ENCODE measurements around the gene ARIH2.

The ARIH2 gene

DNA sequence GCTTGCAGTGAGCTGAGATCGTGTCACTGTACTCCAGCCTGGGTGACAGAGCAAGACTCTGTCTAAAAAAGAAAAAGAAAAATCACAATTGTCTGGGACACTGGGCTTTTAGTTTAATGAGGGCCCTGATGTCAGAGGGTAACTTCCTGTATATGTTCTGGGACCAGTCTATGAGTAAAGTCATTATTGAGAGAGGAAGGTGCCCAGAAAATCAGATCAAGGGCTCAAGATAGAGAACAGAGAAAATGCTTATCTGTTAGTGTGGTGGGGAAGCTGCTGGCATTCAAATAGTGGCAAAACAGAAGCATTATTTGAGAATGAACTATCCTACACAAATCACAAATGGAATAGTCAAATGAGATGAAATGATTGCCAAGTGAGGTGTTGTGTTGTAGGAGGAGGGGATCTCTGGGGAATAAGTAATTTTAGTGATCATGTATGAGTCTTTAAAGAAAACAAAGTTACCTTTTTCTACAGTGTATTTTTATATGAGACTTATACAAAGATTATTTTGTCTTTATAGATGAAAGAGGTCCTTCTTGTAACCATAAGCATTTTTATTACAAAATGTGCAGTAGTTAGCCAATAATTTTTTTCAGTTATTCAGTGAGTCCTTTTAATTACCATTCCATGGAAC lies 13.4 kb downstream of the ARIH2 start:
- H3K9ac ChIP-seq (ENCODE audit: low read depth, low read length): no peak overlapping the region
- peaks cover 29% of the 10 kb centered on the region for H3K4me1 ChIP-seq (ENCODE audit: control insufficient read depth, insufficient read depth, low read length)
- H3K27me3 ChIP-seq (ENCODE audit: control insufficient read depth, insufficient read depth, low read length): no peaks in the 10 kb centered on the region
- H3K9me3 ChIP-seq (replicated peaks; ENCODE audit: low read length): no peaks in the 10 kb centered on the region
- H3K36me3 ChIP-seq (ENCODE audit: insufficient read depth, low read length): peaks cover 33% of the 10 kb centered on the region
- H3K4me3 ChIP-seq (ENCODE audit: low read length): no peak overlapping the region
- no peak overlapping the region for H3K4me2 ChIP-seq (ENCODE audit: low read length)

DNA sequence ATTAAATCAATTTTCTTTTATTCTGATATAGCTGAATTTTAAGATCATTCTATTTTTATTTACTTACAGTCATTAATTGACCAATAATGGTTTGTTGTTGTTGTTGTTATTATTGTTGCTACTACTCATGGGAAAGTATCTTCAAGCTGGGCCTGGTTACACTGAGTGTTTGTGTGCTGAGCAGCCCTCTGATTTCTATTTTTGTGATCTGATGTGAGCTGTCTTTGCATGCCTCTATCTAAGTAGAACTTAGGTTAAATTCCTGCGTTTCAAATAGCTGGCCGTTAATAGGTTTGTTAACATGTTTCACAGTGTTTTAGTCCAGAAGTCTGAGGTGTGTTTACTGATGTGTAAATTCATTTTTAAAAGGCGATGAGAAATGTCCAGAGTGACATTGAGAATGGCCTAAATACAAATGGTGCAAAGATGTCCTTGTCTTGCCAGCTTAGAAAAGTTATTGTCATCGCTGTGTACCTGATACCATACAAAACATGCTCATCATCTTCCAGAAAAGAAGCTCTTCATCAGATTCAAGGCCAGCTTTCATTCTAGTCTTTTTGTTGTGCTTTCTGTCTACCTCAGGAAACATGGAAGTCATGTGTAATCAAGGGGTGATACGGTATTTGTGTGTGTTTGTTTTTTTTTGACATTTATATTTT lies 15.8 kb downstream of the ARIH2 start:
- H3K4me3 ChIP-seq (ENCODE audit: low read length): no peak overlapping the region
- H3K27me3 ChIP-seq (ENCODE audit: control insufficient read depth, insufficient read depth, low read length): no peaks in the 10 kb centered on the region
- peaks cover 5% of the 10 kb centered on the region for H3K4me1 ChIP-seq (ENCODE audit: control insufficient read depth, insufficient read depth, low read length)
- no peak overlapping the region for H3K9ac ChIP-seq (ENCODE audit: low read depth, low read length)
- H3K36me3 ChIP-seq (ENCODE audit: insufficient read depth, low read length): peaks cover 18% of the 10 kb centered on the region
- H3K4me2 ChIP-seq (ENCODE audit: low read length): no peak overlapping the region
- no peaks in the 10 kb centered on the region for H3K9me3 ChIP-seq (replicated peaks; ENCODE audit: low read length)

DNA sequence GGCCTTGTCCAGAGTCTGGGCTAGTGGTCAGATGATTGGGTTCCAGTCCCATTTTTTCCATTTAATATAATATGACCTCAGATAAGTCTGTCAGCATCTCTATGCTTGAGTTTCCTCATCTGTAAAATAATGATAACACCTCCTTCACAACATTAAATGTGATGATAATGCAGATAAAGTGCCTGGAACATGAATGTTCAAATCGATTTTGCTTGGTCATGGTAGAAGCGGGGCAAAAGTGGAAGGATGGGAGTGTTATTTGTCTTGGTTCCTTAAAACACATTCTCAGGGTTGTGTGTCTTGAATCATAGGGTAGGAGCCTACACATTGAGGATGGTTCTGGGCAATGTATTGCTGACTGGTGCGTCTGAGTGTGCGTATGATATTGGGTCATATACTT lies 16.9 kb downstream of the ARIH2 start:
- H3K27me3 ChIP-seq (ENCODE audit: control insufficient read depth, insufficient read depth, low read length): no peaks in the 10 kb centered on the region
- no peak overlapping the region for H3K9ac ChIP-seq (ENCODE audit: low read depth, low read length)
- no peak overlapping the region for H3K4me2 ChIP-seq (ENCODE audit: low read length)
- no peak overlapping the region for H3K4me3 ChIP-seq (ENCODE audit: low read length)
- H3K4me1 ChIP-seq (ENCODE audit: control insufficient read depth, insufficient read depth, low read length): no peaks in the 10 kb centered on the region
- peaks cover 16% of the 10 kb centered on the region for H3K36me3 ChIP-seq (ENCODE audit: insufficient read depth, low read length)
- H3K9me3 ChIP-seq (replicated peaks; ENCODE audit: low read length): no peaks in the 10 kb centered on the region

GRCh38 chr3:48938156-48938555 lies 19.5 kb downstream of the ARIH2 start:
- Histone ChIP-seq H3K4me2 (ENCODE audit: low read length) (no peak overlapping the region), H3K9me3 (replicated peaks; ENCODE audit: low read length) (no peaks in the 10 kb centered on the region), H3K36me3 (ENCODE audit: insufficient read depth, low read length) (peaks cover 12% of the 10 kb centered on the region), H3K9ac (ENCODE audit: low read depth, low read length) (no peak overlapping the region), H3K27me3 (ENCODE audit: control insufficient read depth, insufficient read depth, low read length) (no peaks in the 10 kb centered on the region), H3K4me3 (ENCODE audit: low read length) (no peak overlapping the region), H3K4me1 (ENCODE audit: control insufficient read depth, insufficient read depth, low read length) (no peaks in the 10 kb centered on the region)

DNA sequence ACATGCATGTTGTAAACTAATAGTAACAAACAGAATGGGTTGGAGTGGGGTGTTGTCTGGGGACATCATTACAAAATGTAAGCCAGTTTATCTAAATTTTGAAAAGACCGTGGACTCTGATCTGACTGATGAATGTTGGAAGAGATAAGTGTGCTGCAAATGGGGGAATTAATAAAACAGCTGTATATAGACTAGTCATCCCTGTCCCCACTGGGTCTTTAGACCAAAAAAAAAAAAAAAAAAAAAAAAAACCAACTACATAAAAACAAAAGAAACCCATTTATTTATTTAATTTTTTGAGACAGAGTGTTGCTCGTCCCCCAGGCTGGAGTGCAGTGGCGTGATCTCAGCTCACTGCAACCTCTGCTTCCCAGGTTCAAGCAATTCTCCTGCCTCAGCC lies 20.0 kb downstream of the ARIH2 start:
- Histone ChIP-seq H3K9me3 (replicated peaks; ENCODE audit: low read length) (no peaks in the 10 kb centered on the region), H3K9ac (ENCODE audit: low read depth, low read length) (no peak overlapping the region), H3K36me3 (ENCODE audit: insufficient read depth, low read length) (peaks cover 12% of the 10 kb centered on the region), H3K4me2 (ENCODE audit: low read length) (no peak overlapping the region), H3K4me1 (ENCODE audit: control insufficient read depth, insufficient read depth, low read length) (no peaks in the 10 kb centered on the region), H3K4me3 (ENCODE audit: low read length) (no peak overlapping the region), H3K27me3 (ENCODE audit: control insufficient read depth, insufficient read depth, low read length) (no peaks in the 10 kb centered on the region)

- H3K4me2 ChIP-seq (ENCODE audit: low read length): no peak overlapping the region
- H3K4me3 ChIP-seq (ENCODE audit: low read length): no peak overlapping the region
- H3K4me1 ChIP-seq (ENCODE audit: control insufficient read depth, insufficient read depth, low read length): no peaks in the 10 kb centered on the region
- H3K9me3 ChIP-seq (replicated peaks; ENCODE audit: low read length): no peaks in the 10 kb centered on the region
- H3K36me3 ChIP-seq (ENCODE audit: insufficient read depth, low read length): peaks cover 9% of the 10 kb centered on the region
- H3K9ac ChIP-seq (ENCODE audit: low read depth, low read length): no peak overlapping the region
- H3K27me3 ChIP-seq (ENCODE audit: control insufficient read depth, insufficient read depth, low read length): no peaks in the 10 kb centered on the region
Observed at GRCh38 chr3:48945432-48945831, 26.8 kb downstream of the ARIH2 start.

- H3K36me3 ChIP-seq (ENCODE audit: insufficient read depth, low read length): peaks cover 9% of the 10 kb centered on the region
Observed at GRCh38 chr3:48945891-48946549, 27.4 kb downstream of the ARIH2 start.

GRCh38 chr3:48949376-48949717 lies 30.7 kb downstream of the ARIH2 start:
- Histone ChIP-seq H3K4me3 (ENCODE audit: low read length) (no peak overlapping the region), H3K36me3 (ENCODE audit: insufficient read depth, low read length) (peaks cover 9% of the 10 kb centered on the region), H3K4me2 (ENCODE audit: low read length) (no peak overlapping the region), H3K27me3 (ENCODE audit: control insufficient read depth, insufficient read depth, low read length) (no peaks in the 10 kb centered on the region), H3K9ac (ENCODE audit: low read depth, low read length) (no peak overlapping the region), H3K9me3 (replicated peaks; ENCODE audit: low read length) (no peaks in the 10 kb centered on the region), H3K4me1 (ENCODE audit: control insufficient read depth, insufficient read depth, low read length) (no peaks in the 10 kb centered on the region)

More at GRCh38 chr3:48945891-48946549, 27.4 kb downstream of the ARIH2 start:
- no peak overlapping the region for H3K4me3 ChIP-seq (ENCODE audit: low read length)
- no peaks in the 10 kb centered on the region for H3K4me1 ChIP-seq (ENCODE audit: control insufficient read depth, insufficient read depth, low read length)
- H3K4me2 ChIP-seq (ENCODE audit: low read length): no peak overlapping the region
- H3K9ac ChIP-seq (ENCODE audit: low read depth, low read length): no peak overlapping the region
- H3K27me3 ChIP-seq (ENCODE audit: control insufficient read depth, insufficient read depth, low read length): no peaks in the 10 kb centered on the region
- no peaks in the 10 kb centered on the region for H3K9me3 ChIP-seq (replicated peaks; ENCODE audit: low read length)

DNA sequence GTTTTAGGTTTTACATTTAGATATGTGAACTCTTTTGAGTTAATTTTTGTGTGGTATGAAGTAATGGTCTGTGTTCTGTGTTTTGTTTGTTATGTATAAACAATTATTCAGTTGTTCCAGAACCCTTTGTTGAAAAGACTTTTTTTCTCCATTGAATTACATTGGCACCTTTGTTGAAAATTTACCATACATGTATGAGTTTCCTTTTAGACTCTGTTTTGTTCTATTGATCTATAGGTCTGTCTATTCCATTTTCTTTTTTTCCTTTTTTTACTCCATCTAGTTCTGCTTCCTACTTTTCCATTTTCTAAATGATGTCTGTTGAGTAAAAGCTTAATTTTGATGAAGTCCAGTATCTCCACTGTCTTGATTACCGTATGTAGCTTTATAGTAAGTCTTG lies 31.4 kb downstream of the ARIH2 start:
- Histone ChIP-seq H3K4me1 (ENCODE audit: control insufficient read depth, insufficient read depth, low read length) (no peaks in the 10 kb centered on the region), H3K4me2 (ENCODE audit: low read length) (no peak overlapping the region), H3K4me3 (ENCODE audit: low read length) (no peak overlapping the region), H3K9ac (ENCODE audit: low read depth, low read length) (no peak overlapping the region), H3K9me3 (replicated peaks; ENCODE audit: low read length) (no peaks in the 10 kb centered on the region), H3K27me3 (ENCODE audit: control insufficient read depth, insufficient read depth, low read length) (no peaks in the 10 kb centered on the region), H3K36me3 (ENCODE audit: insufficient read depth, low read length) (peaks cover 6% of the 10 kb centered on the region)

- H3K36me3 ChIP-seq (ENCODE audit: insufficient read depth, low read length): peaks cover 3% of the 10 kb centered on the region
- H3K4me3 ChIP-seq (ENCODE audit: low read length): no peak overlapping the region
- H3K4me1 ChIP-seq (ENCODE audit: control insufficient read depth, insufficient read depth, low read length): no peaks in the 10 kb centered on the region
- H3K27me3 ChIP-seq (ENCODE audit: control insufficient read depth, insufficient read depth, low read length): no peaks in the 10 kb centered on the region
- no peak overlapping the region for H3K9ac ChIP-seq (ENCODE audit: low read depth, low read length)
- no peaks in the 10 kb centered on the region for H3K9me3 ChIP-seq (replicated peaks; ENCODE audit: low read length)
- H3K4me2 ChIP-seq (ENCODE audit: low read length): no peak overlapping the region
Observed at GRCh38 chr3:48951764-48952163, 33.1 kb downstream of the ARIH2 start.

DNA sequence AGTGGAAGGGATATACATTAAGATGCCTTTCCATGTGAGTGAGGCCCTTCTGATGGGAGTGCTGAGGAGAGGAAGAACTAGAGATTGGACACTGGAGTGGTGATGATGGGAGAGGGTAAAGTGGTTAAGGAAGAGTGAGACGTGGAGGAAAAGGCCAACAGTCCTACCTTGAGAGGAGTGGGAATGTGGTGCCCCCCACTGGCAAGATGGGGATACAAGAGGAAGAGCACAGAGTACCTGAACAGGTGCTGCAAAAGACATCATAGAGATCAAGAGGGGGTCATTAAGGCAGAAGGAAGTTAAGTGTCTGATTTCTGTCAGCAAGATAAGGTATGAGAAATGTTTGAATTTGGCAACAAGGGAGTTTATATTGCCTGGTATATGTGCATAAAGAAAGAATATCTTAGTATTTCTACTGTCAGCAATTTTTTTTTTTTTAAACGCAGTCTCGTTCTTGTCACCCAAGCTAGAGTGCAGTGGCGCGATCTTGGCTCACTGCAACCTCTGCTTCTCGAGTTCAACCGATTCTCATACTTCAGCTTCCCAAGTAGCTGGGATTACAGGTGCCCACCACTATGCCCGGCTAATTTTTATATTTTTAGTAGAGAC lies 34.0 kb downstream of the ARIH2 start:
- H3K27me3 ChIP-seq (ENCODE audit: control insufficient read depth, insufficient read depth, low read length): no peaks in the 10 kb centered on the region
- H3K9me3 ChIP-seq (replicated peaks; ENCODE audit: low read length): no peaks in the 10 kb centered on the region
- H3K9ac ChIP-seq (ENCODE audit: low read depth, low read length): no peak overlapping the region
- peaks cover 8% of the 10 kb centered on the region for H3K36me3 ChIP-seq (ENCODE audit: insufficient read depth, low read length)
- H3K4me2 ChIP-seq (ENCODE audit: low read length): no peak overlapping the region
- no peaks in the 10 kb centered on the region for H3K4me1 ChIP-seq (ENCODE audit: control insufficient read depth, insufficient read depth, low read length)
- no peak overlapping the region for H3K4me3 ChIP-seq (ENCODE audit: low read length)

All from skeletal muscle satellite cell (primary cell).